Stimulated activated CD4-positive, alpha-beta T cell treated with anti-CD3 and anti-CD28 coated beads, Interleukin-4, amount 100 ng/mL, for 1 hour (primary cell): ENCODE results near the gene TSPAN9.

Source experiments
- DNase-seq: peaks from one replicate; pipeline ENCODE4 v3.0.0-alpha.2; 2020

TSPAN9 gene

DNA sequence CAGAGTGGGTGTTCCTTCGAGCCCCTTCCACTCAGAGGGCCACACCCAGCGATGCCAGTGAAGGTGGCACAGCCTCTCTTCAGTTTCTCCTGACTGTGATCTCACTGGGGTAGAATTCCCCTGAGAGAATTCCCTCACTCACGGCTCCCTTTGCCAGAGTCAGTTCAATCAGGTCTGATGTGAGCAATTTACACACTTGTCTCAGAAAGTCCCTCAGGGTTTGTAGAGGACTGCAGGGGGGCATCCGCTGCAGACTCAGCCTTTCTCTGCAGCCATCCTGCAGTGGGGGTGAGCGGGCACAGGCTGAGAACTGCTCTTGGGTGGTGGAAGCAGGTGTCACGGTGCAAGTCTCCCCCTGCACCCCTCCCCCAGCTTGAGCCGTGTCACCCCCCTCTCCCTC lies 208.4 kb downstream of the TSPAN9 start:
- no peak for DNase-seq

DNA sequence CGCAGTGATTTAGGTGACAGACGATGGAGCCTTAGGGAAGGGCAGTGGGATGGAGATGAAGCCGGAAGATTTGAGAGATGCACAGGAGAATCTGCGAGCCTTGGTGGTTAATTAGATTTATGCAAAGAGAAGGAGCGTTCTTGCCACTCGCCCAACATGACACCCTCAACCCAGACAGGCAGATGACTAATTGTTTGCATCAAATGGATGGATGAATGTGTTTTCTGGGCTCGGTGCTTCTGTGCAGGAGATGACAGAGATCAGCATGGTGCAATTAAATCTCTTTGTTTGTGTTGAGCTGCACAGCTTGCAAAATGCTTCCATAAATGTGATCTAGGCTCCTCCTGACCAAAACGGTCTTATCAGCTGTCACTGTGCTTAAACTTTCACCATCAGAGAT lies 211.5 kb downstream of the TSPAN9 start:
- no peak for DNase-seq

DNA sequence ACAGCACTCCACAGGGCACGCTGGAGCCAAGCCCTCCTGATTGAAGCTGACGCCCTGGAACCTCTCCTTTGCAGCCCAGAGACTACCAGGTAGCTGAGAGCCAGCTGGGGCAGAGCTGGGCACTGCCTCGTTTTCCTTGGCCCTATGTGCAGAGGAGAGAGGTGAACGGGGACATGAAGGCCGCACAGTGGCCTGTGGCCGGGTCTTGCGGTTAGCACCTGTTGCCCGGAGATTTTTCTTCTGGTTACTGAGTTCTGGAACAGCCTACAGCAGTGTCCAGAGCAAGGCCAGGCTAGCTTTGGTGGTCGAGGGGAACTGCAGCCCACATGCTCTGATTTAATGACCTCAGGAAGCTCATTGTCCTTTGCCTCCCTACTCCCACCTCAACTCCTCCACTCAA lies 212.5 kb downstream of the TSPAN9 start:
- DNase-seq = no peak

DNA sequence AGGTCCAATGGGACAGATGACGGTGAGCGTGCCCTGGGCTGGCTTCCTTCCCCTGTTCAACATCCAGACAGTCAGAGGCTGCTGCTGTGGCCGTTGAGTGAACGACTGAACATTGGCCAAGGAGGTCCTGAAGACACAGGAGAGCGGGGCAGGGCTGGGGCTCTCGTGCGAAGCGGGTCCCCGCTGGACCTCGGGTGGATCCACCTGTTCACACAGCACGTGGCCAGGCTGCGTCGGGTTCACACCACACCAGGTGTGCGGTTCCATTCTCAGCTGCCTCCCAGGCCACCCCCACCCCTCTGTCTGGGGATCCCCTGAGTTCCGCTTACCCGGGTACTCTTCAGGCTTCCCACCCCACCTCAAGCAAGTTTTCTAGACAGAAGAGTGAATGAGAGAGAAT lies 214.8 kb downstream of the TSPAN9 start:
- DNase-seq = no peak

DNA sequence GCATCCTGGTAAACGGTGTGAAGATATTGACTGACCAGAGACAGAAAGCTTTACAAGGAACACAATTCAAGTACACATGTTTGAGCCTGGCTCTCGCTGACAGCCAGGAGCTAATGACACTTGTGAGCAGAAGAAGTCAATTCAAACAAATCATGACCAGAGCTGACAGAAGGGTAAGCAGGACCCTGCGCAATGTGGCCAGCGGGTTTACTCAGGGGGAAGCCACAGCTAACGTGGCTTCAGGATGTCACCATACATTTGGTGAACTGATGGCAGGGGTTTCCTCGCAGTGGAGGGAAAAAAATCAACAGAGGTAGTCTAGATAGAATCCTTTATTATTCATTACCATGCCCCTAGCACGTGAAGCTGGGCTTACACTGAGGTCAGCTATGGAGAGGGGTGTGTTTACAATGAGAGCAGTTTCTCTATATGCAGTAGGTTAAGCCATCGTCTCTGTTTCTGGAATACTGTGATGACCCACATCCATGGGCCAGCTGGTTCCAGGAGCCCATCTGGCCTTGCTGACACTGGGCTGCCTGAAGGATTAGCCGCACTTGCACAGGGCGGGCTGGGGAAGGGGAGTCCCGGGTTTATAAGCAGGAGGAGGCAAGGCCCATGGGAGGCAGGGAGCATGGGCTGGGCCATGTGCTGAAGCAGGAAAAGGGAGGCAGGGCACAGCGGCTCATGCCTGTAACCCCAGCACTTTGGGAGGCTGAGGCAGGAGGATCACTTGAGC lies 215.7 kb downstream of the TSPAN9 start:
- no peak for DNase-seq

DNA sequence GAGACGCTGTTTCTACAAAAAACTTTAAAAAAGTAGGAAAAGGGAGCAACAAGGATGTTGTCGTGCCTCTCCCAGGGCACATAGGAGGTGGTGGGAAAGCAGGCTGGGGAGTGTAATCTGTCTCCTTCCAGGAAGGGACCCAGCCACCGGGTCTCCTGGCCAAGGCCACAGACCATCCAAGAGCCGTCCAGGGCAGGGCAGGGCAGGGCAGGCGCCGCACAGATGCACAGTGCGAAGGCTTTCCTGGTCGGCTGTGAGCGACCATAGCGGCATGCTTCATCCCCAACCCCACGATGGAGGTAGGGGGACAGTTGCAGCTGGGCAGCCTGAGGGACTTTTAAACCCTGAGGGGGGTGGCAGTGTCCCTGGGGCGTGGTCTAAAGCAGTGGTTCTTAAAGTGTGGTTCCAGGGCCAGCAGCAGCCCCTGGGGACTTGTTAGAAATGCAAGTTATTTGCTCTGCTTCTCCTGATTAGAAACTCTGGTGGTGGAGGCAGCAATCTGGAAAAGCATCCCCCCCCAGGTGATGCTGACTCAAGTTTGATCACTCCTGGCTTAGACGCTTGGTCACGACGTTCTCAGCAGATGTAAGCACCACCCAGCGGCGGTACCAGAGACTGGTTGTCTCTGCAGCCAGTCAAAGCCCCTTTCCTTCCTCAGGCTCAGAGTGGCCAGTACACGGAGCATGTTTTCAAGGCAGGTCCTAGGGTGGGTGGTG lies 216.4 kb downstream of the TSPAN9 start:
- no peak for DNase-seq

DNA sequence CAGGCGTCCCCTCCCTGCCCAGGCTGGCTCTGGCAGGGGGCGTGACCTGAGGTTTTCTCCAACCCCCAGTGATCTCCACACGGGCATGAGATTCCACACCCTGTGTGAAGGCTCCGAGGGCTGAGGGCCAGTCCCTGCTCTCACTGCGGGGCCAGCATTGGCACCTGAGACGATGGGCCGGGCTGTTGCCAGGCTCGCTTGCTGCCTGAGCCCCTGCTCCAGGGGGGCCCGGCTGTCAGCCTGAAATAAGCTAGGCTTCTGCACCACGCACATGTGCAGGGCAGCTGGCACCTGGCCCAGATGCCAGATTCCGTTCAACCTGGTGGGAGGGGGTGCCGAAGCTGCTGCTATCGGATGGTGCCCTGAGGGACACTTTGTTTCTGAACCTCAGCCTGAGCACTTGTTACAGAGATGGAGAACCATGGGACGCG lies 217.3 kb downstream of the TSPAN9 start:
- no peak for DNase-seq

DNA sequence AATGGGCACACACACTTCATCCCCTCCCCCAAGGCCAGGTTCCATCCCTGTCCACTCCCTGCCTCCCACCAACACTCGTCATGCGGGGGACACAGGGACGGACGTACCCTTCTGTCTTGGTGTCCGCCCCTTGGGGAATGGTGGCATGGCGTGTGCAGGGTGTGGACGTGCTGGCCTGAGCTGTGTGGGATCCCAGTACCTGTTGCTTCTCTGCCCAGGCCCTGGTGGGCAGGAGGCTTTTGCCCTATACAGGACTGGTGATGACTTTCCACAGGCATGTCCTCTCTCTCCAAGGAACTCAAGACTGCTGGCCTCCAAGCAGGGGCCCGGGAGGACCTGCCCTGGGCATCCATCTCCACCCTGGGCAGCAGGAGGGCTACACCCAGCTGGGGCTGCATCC lies 218.0 kb downstream of the TSPAN9 start:
- no peak for DNase-seq

DNA sequence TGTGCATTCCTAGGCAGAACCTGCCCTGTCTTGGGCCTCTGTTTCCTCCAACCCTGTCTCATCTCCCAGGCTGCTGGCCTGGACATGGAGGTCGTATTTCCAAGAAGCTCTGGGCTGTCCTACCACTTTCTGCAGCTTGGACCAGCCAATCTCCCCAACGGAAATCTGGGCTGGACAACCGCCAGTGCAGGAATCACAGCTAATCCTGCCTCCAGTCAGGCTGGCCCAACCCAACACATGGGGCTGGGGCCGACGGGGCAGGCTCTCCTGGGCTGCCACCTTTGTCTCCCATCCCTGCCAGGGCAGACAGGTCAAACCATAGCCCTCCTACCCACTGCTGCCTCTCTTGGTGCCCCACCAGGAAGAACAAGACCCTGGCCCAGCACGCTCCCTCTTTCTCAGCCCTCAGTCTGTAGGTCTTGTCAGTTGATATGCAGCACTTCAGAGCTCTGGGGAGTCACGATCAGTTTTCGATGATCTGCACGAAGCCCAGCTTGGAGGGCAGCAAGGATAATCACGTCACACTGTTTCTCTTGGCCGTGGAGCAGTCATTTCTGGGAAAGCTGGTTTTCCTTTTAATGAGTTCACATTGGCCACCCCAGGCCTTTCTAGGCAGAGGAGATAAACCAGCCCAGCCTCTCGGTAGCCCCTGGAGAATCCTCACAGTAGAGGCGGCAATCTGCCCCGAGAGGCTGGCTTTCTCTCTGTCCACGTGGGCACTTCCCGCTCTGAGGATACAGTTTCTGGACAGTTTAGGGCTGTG lies 218.6 kb downstream of the TSPAN9 start:
- no peak for DNase-seq

DNA sequence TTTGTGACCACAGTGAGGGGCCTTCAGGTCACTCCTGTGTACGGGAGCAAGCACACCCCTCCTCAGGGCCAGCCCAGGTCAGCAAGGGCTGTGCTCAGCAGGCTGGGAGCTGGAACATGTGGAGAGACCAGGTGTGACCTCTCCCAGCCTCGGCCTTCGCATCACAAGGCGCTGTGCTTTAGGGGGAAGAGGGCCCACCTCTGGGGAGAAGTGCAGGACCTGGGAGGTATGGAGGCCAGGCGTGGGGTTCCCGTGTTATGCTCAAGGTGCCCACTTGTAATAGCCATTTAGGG lies 219.2 kb downstream of the TSPAN9 start:
- DNase-seq = no peak

DNA sequence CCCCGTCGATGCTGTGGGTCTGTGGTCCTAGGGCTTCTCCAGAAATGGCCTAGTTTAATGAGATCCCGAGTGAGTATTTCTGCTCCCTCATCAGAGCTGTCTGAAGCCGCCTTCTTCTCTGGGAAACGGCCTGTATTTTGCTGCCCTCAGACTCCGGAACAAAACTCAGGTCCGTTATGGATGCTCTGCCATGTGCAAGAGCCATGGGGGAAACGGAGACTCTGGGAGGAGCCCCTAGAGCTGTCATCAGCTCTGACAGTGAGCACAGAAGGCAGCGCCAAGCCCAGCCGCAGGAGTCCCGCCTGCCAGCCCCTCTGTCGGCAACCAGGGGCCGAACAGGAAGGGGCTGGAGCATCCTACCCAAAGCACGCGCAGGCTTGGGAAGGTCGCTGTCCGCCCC lies 221.4 kb downstream of the TSPAN9 start:
- no peak for DNase-seq

DNA sequence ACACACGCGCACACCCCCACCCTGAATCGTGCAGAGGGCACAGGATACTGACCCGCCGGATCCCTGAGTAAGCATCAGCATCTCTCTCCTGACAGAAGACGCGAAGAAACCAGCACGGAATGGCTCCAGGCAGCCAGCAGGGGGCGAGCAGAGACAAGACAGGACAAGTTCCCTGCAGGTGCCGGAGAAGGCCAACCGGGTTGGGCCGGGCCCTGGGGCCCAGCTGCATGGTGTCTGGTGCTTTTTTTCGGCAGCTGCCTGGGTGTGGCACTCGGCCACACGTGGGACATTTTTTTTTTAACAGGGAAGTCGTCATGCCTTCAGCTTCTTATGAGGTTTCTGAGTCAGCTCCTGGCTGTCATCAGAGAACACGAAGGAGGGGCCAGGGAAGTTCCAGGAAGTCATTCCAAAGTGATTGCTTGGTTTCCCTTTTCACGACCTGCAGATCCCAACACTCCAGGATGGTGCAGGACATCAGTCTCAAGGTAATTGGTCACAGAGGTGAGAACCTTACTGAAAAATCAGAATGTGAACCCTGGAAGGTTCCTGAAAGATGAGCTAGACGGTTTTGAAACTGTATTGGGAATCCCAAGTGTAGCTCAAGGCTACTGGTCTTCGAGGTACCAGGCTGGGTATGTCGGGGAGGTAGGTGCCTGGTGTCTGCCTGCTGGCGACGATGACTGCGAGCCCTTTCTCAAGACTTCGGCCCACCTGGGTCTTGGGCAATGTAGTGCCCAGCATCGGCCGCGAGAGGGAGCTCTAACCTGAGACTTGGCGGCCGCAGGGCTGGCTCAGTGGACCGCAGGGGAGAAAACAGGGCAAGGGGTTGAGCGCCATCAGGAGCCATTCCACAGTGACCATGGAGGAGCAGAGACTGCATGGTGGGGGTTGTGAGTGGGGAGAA lies 223.0 kb downstream of the TSPAN9 start:
- peak; percentile 80 for DNase-seq

DNA sequence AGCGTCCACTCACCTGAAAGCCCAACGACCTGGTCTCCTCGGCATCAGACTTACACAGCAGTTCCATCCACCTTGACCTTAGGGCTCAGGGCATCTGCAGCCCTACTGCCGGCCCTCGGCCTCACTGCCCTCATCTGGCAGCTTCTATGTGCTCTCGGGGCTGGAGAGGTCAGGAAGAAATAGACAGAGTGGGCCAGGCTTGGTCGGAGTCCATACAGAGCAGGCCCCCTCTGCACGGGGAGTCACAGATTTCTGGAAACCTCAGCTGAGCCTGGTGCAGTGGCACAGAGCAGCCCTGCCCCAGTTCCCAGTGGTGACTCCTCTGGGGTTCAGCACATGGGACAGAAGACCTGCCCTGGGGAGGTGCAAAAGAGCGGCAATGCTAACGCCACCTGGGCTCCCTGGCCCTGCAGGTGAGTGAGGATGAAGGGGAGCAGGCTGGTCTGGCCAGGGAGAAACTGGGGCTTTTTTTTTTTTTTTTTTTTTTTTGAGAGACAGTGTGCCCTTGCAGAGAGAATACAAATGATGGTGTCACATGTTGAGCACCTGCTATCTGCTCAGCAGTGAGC lies 223.7 kb downstream of the TSPAN9 start:
- no peak for DNase-seq

DNA sequence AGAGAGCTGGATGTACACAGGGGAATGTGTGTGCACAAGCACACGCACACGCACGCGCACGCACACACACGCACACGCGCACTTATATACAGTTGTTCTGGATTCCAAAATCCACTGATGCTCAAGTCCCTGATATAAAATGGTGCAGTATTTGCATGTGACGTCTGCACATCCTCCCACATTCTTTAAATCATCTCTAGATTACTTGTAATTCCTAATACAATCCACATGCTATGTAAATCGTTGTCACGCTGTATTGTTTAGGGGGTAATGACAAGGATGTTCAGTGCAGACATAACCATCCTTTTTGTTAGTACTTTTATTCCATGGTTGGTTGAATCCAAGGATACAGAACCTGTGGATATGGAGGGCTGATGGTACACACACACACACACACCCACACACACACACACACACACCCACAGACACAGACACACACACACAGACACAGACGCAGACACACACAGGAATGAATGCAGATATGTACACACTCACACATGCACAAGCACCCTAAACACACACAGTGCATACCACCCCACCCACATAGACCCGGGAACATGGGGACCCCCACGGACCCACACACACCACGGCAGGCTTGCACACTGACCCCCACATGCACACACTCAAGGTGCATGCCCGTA lies 225.3 kb downstream of the TSPAN9 start:
- DNase-seq = no peak

DNA sequence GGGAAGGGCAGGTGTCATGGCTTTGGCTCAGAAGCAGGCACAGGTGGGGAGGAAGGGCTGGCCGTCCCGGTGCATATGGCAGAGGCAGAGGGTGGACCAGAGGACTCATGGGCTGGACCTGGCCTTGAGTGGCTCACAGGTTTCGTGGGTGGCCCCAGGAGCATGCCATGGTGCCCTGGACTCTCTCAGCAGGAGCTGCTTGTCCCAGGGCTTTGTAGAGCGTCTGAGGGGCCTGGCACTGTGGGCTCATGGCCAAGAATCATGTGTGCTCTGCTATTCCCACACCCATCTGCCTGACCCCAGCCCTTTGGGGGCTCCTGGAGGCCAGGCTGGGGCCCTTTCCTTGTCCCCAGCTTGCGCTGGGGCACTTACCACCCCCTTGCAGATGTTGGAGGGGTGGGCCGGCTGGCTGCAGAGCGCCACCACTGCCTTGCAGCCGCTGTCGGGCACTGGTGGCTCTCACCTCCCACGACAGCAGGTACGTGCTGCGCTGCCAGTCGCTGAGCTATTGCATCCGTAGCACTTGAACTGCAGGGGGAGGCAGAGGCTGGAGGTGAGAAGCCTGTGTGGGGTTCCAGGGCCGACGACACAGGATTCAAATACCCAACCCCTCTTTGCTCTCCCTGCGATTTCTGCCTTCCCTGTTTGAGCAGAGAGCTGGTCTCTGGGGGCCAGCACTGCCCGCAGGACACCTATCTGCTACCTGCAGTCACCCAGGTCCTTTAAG lies 226.4 kb downstream of the TSPAN9 start:
- DNase-seq = no peak

DNA sequence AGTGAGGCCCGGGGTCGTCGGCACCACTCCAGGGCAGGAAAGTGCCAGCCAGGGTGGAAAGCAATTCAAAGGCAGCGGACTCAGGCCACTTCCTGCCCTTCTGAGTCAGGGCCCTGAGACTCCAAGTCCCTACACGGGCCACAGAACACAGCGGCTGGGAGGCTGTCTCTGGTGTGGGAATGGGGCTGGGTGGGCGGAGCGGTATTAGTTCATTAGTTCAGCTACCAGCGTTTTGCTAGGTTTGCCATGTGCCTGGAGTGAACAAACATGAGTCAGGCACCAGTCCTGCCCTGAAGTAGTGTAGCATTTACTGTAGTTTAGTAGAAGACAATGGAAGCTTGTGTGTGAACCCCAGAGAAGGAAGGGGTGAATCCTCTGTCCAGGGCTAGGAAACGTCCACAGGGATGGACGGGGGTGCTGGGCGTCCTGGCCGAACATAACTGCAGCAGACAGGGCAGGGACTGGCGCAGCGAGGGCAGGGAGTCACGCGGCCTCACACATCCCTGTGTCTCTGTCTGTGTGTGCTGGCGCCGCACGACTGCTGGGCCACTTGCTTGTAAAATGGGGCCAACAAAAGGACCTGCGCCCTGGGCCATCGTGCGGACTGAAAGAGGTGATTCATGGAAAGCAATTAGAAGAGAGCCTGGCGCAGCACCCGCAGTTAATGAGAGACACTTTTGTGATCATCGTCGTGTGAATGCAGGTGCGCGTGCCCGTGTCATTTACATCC lies 227.4 kb downstream of the TSPAN9 start:
- DNase-seq = no peak

DNA sequence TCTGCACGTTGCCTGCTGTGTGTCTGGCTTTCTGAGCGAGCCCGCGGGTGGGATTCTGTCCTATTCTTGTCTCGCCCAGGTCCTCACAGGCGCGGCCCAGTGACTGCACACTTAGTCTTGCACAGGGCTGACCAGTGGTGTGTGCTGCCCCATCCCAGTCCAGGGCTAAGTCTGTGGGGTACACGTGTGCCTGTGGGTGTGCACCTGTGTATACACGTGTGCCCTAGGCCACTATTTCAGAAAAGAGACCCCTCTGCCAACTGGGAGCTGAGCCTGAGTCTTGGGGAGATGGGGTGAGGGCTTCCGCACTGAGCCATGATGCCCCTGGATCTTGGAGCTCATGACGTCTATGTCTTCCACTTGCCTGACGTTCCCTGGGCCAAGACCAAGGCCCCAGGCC lies 228.3 kb downstream of the TSPAN9 start:
- DNase-seq = no peak

DNA sequence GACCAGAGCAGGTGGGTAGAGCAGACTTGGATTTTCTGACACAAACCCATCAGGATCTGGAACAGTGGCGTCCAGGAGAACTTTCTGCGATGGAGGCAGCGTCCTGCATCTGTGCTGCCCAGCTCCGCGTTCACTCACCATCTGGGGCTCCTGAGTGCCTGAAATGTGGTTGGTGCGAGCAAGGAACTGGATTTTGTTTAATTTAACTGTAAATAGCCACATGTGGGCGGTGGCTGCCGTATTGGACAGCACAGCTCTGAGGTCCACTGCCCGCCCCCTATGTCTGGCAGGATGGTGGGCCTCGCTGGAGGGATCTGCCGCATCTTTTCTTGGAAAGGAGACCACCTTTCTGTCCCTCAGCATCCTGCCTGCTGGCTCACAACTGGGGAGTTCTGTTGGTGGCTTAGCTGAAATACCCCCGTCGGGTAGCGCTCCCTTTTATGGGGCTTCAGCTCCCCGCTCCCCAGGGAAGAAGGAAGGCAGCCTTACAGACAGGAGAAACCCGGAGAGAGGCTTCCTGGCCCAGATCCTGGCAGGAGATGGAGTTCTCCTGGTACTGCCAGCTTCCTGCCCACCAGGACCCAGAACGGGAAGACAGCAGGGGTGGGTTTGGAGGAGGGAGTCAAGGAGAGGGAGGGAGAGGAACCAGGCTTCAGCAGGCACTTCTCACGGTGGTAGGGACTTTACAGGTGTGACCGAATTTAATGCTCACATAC lies 228.9 kb downstream of the TSPAN9 start:
- DNase-seq = no peak

DNA sequence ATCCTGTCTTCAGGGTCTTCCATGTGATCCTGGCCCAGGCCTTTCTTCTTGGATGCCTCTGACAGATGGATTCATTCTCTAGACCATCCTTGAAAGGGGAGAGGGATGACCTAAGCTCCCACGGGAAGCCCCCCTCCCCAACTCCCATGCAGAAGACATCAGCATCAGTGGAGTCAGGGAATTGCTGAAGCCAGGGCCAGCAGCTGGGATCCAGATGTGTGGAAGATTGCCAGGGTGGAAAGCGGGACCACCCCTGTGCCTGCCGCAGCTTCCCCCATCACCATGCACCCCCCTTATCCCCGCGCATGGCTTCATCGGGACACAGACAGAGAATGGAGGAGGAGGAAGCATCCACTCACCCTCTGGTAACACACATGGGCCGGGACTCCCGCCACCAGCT lies 230.2 kb downstream of the TSPAN9 start:
- DNase-seq = no peak

DNA sequence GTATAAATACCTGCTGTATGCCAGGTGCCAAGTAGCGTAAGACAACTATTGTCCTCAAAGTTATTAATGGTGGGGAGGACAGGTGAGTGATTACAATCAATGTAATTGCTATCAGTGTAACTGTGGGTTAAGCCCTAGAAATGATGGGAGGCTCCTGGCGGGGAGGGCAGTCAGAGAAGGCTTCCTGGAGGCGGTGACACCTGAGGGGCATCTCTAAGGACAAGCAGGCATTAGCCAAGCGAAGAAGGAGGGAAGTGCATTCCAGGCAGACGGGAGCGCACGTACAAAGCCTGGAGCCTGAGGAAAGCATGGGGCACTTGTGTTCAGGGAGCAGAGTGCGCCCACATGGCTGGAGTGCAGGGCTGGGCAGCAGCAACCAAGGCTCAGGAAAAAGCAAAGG lies 230.9 kb downstream of the TSPAN9 start:
- DNase-seq = no peak
